GM19397 (cell line): ENCODE data around the gene PSMB1.
"Not testable (repeated sequence)": the region's sequence is repeated elsewhere in the genome, so short reads cannot be mapped to it uniquely, and the experiment has no call there.

Experiments
- ATAC-seq: cut with Tn5 transposase; IDR thresholded peaks from one replicate; pipeline ENCODE4 v1.9.1; 2021; ENCODE audit warnings: mild to moderate bottlenecking, moderate library complexity; ENCODE audit not compliant: unreplicated experiment

Gene PSMB1

DNA sequence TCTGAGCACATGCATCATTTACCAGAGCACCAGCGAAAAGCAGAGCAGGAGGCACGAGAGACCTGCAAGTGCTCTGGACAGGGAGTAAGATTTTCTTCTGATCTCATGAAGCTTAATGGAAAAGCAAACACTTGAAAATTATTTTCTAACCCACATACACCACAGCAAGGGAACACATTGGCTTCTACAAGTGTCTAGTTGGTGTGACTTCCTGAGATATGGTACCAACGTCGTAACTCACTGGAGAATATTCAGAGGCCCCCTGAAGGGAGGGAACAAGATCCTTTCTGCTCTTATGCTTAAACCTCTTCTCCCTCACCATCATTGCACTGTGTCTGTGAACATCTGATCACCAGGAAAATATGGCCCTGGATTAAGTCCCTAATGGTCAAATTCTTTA lies 48.6 kb downstream of the PSMB1 start:
- ATAC-seq: no peak

DNA sequence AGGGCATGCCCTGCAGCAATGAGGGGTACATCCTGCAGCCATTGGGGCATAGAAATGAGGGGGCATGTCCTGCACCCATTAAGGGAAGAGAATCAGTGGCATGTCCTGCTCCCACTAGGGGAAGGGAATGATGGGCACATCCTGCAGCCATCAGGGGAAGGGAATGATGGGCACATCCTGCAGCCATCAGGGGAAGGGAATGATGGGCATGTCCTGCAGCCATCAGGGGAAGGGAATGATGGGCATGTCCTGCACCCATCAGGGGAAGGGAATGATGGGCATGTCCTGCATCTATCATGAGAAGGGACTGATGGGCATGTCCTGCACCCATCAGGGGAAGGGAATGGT lies 49.7 kb downstream of the PSMB1 start:
- ATAC-seq: no peak

DNA sequence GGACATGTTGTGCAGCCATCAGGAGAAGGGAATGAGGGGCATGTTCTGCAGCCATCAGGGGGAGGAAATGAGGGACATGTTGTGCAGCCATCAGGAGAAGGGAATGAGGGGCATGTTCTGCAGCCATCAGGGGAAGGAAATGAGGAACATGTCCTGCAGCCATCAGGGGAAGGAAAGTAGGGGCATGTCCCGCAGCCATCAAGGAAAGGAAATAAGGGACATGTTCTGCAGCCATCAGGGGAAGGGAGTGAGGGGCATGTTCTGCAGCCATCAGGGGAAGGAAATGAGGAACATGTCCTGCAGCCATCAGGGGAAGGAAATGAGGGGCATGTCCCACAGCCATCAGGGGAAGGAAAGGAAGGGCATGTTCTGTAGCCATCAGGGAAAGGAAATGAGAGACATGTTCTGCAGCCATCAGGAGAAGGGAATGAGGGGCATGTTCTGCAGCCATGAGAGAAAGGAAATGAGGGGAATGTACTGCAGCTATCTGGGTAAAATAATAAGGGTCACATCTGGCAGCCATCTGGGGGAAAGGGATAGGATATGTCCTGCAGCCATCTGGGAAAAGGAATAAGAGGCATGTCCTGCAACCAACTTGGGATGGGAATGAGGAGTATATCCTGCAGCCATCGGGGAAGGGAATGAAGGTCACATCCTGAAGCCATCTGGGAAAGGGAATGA lies 50.2 kb downstream of the PSMB1 start:
- ATAC-seq: not testable (repeated sequence)

GRCh38 chr6:170502268-170502667 lies 50.8 kb downstream of the PSMB1 start:
- not testable (repeated sequence) for ATAC-seq

- ATAC-seq: no peak
Observed at GRCh38 chr6:170500955-170501590, 52.0 kb downstream of the PSMB1 start.

- no peak for ATAC-seq
Observed at GRCh38 chr6:170497841-170498301, 55.2 kb downstream of the PSMB1 start.

GRCh38 chr6:170493354-170493753 lies 59.8 kb downstream of the PSMB1 start:
- ATAC-seq: no peak

DNA sequence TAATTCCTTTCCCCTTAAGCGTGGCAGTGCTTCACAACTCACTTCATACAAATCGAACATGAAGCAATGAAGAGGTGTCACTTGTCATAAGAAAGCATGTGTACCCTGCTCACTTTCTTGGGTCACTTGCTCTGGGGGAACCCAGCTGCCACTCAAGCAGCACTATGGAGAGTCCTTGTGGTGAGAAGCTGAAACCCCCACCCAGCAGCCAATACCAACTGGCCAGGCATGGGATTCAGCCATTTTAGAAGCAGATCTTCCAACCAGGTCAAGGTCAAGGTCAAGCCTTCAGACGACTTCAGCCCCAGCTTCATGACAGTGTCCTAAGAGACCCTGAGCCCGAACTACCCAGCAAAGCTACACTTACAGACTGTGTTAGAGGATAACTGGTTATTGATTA lies 62.8 kb downstream of the PSMB1 start:
- no peak for ATAC-seq

- ATAC-seq: no peak
Observed at GRCh38 chr6:170489836-170490235, 63.3 kb downstream of the PSMB1 start.

GRCh38 chr6:170487707-170488329 lies 65.3 kb downstream of the PSMB1 start:
- ATAC-seq: no peak

- ATAC-seq: no peak
Observed at GRCh38 chr6:170485159-170485558, 67.9 kb downstream of the PSMB1 start.
